ENCODE results near the gene SUGCT.

Gene SUGCT

GRCh38 chr7:40371806-40372440, 237.1 kb downstream of the SUGCT start:
- TF ChIP-seq YY1 (IDR thresholded peaks at IDR 0.05; ENCODE audit: low read depth) = no peak
- no peak for TF ChIP-seq FOXM1 (IDR thresholded peaks at IDR 0.05; ENCODE audit: borderline replicate concordance, low read depth)
- no peak for TF ChIP-seq CREB1 (IDR thresholded peaks at IDR 0.05; ENCODE audit: low read depth)
- TF ChIP-seq NFIC (IDR thresholded peaks at IDR 0.05) = no peak
- TF ChIP-seq TEAD4 (IDR thresholded peaks at IDR 0.05) = no peak
- TF ChIP-seq, protein P1, sequence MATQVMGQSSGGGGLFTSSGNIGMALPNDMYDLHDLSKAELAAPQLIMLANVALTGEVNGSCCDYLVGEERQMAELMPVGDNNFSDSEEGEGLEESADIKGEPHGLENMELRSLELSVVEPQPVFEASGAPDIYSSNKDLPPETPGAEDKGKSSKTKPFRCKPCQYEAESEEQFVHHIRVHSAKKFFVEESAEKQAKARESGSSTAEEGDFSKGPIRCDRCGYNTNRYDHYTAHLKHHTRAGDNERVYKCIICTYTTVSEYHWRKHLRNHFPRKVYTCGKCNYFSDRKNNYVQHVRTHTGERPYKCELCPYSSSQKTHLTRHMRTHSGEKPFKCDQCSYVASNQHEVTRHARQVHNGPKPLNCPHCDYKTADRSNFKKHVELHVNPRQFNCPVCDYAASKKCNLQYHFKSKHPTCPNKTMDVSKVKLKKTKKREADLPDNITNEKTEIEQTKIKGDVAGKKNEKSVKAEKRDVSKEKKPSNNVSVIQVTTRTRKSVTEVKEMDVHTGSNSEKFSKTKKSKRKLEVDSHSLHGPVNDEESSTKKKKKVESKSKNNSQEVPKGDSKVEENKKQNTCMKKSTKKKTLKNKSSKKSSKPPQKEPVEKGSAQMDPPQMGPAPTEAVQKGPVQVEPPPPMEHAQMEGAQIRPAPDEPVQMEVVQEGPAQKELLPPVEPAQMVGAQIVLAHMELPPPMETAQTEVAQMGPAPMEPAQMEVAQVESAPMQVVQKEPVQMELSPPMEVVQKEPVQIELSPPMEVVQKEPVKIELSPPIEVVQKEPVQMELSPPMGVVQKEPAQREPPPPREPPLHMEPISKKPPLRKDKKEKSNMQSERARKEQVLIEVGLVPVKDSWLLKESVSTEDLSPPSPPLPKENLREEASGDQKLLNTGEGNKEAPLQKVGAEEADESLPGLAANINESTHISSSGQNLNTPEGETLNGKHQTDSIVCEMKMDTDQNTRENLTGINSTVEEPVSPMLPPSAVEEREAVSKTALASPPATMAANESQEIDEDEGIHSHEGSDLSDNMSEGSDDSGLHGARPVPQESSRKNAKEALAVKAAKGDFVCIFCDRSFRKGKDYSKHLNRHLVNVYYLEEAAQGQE (IDR thresholded peaks at IDR 0.05; ENCODE audit: low read depth) = no peak
- no peak for TF ChIP-seq TAF1 (IDR thresholded peaks at IDR 0.05; ENCODE audit: low read depth)
- TF ChIP-seq ZBTB7A (IDR thresholded peaks at IDR 0.05; ENCODE audit: low read depth) = no peak
- TF ChIP-seq USF1 (IDR thresholded peaks at IDR 0.05) = no peak
- TF ChIP-seq TCF12 (IDR thresholded peaks at IDR 0.05; ENCODE audit: low read depth) = no peak
- no peak for TF ChIP-seq RAD21 (IDR thresholded peaks at IDR 0.05; ENCODE audit: low read depth)
- TF ChIP-seq CEBPB (IDR thresholded peaks at IDR 0.05) = no peak
- TF ChIP-seq EGR1 (IDR thresholded peaks at IDR 0.05) = no peak
- no peak for TF ChIP-seq EP300 (IDR thresholded peaks at IDR 0.05; ENCODE audit: borderline replicate concordance)
- TF ChIP-seq, protein P2, sequence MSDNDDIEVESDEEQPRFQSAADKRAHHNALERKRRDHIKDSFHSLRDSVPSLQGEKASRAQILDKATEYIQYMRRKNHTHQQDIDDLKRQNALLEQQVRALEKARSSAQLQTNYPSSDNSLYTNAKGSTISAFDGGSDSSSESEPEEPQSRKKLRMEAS (IDR thresholded peaks at IDR 0.05) = no peak

DNA sequence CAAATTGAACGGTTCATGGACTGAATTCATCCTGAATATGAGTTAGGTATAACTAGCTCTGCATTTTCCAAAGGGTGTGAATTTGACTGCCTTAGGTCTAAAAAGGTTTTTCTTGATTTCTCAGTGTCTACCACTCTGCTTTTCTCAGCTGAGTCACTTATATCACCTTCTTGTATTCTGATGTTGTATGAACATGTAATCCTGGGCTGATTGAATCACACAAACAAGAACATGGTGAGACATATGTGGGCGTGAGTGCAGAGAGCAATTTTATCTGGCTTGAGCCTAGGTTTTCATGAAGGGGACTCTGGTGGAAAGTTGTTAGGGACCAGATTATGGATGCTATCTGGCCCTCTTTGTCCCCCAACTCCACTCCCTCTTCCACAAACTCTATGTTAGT, 239.8 kb downstream of the SUGCT start:
- TF ChIP-seq EP300 (IDR thresholded peaks at IDR 0.05; ENCODE audit: borderline replicate concordance) (no peak), FOXM1 (IDR thresholded peaks at IDR 0.05; ENCODE audit: borderline replicate concordance, low read depth) (no peak), RAD21 (IDR thresholded peaks at IDR 0.05; ENCODE audit: low read depth) (no peak), TEAD4 (IDR thresholded peaks at IDR 0.05) (no peak), CEBPB (IDR thresholded peaks at IDR 0.05) (no peak), USF1 (IDR thresholded peaks at IDR 0.05) (no peak), YY1 (IDR thresholded peaks at IDR 0.05; ENCODE audit: low read depth) (no peak), EGR1 (IDR thresholded peaks at IDR 0.05) (no peak), TAF1 (IDR thresholded peaks at IDR 0.05; ENCODE audit: low read depth) (no peak), TCF12 (IDR thresholded peaks at IDR 0.05; ENCODE audit: low read depth) (no peak), NFIC (IDR thresholded peaks at IDR 0.05) (no peak), ZBTB7A (IDR thresholded peaks at IDR 0.05; ENCODE audit: low read depth) (no peak), CREB1 (IDR thresholded peaks at IDR 0.05; ENCODE audit: low read depth) (no peak)
- TF ChIP-seq, protein P2 (IDR thresholded peaks at IDR 0.05) = no peak
- TF ChIP-seq, protein P1 (IDR thresholded peaks at IDR 0.05; ENCODE audit: low read depth) = no peak

- TF ChIP-seq TAF1 (IDR thresholded peaks at IDR 0.05; ENCODE audit: low read depth) = no peak
- no peak for TF ChIP-seq RAD21 (IDR thresholded peaks at IDR 0.05; ENCODE audit: low read depth)
- no peak for TF ChIP-seq NFIC (IDR thresholded peaks at IDR 0.05)
Measured at GRCh38 chr7:40380111-40380510, 245.3 kb downstream of the SUGCT start.

DNA sequence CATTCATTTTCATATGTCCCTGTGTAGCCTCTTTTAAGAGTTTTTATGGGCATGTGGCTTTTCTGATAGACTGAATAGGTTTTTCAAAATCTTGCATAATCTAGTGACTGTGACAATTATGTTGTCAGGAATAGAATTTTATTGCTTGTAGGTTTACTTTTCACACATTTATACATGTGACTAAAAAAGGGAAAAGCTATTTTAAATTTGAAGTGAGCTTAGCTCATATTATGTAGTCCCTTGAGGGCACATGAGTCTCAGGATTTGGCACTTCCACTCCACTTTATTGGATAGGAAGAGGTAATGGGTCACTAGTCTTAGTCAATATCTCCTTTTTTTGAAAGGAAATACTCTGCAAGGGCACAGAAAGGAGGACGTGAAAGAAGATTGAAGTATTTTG, 247.3 kb downstream of the SUGCT start:
- TF ChIP-seq CREB1 (IDR thresholded peaks at IDR 0.05; ENCODE audit: low read depth) (no peak), YY1 (IDR thresholded peaks at IDR 0.05; ENCODE audit: low read depth) (no peak), RAD21 (IDR thresholded peaks at IDR 0.05; ENCODE audit: low read depth) (no peak), EP300 (IDR thresholded peaks at IDR 0.05; ENCODE audit: borderline replicate concordance) (no peak), EGR1 (IDR thresholded peaks at IDR 0.05) (no peak), CEBPB (IDR thresholded peaks at IDR 0.05) (no peak), FOXM1 (IDR thresholded peaks at IDR 0.05; ENCODE audit: borderline replicate concordance, low read depth) (no peak), TCF12 (IDR thresholded peaks at IDR 0.05; ENCODE audit: low read depth) (no peak), TAF1 (IDR thresholded peaks at IDR 0.05; ENCODE audit: low read depth) (no peak), TEAD4 (IDR thresholded peaks at IDR 0.05) (no peak), ZBTB7A (IDR thresholded peaks at IDR 0.05; ENCODE audit: low read depth) (no peak), NFIC (IDR thresholded peaks at IDR 0.05) (no peak), USF1 (IDR thresholded peaks at IDR 0.05) (no peak)
- TF ChIP-seq, protein P2 (IDR thresholded peaks at IDR 0.05) = no peak
- TF ChIP-seq, protein P1 (IDR thresholded peaks at IDR 0.05; ENCODE audit: low read depth) = no peak

All from Ishikawa (cell line).